GM21381 (cell line): ENCODE data around the gene ADAMTS8.

ENCODE experiments used
- ATAC-seq: cut with Tn5 transposase; IDR thresholded peaks from one replicate; pipeline ENCODE4 v1.9.1; 2021; ENCODE audit warnings: mild to moderate bottlenecking, moderate library complexity; ENCODE audit not compliant: unreplicated experiment

Gene ADAMTS8

GRCh38 chr11:130464291-130464812, 35.9 kb upstream of the ADAMTS8 start:
- ATAC-seq = no peak

- no peak for ATAC-seq
Measured at GRCh38 chr11:130462931-130463330, 34.5 kb upstream of the ADAMTS8 start.

- no peak for ATAC-seq
Measured at GRCh38 chr11:130462101-130462885, 33.9 kb upstream of the ADAMTS8 start.

GRCh38 chr11:130459521-130459920, 31.1 kb upstream of the ADAMTS8 start:
- no peak for ATAC-seq

GRCh38 chr11:130458410-130458729, 30.0 kb upstream of the ADAMTS8 start:
- no peak for ATAC-seq

GRCh38 chr11:130457623-130458409, 29.4 kb upstream of the ADAMTS8 start:
- ATAC-seq = no peak

- ATAC-seq = no peak
Measured at GRCh38 chr11:130456286-130456685, 27.9 kb upstream of the ADAMTS8 start.

- no peak for ATAC-seq
Measured at GRCh38 chr11:130455483-130456127, 27.2 kb upstream of the ADAMTS8 start.

GRCh38 chr11:130454491-130455252, 26.3 kb upstream of the ADAMTS8 start:
- no peak for ATAC-seq

- no peak for ATAC-seq
Measured at GRCh38 chr11:130452940-130453339, 24.5 kb upstream of the ADAMTS8 start.

GRCh38 chr11:130452176-130452575, 23.8 kb upstream of the ADAMTS8 start:
- ATAC-seq = no peak

- no peak for ATAC-seq
Measured at GRCh38 chr11:130451231-130452019, 23.0 kb upstream of the ADAMTS8 start.

- ATAC-seq = no peak
Measured at GRCh38 chr11:130449996-130450769, 21.8 kb upstream of the ADAMTS8 start.

- no peak for ATAC-seq
Measured at GRCh38 chr11:130449310-130449990, 21.0 kb upstream of the ADAMTS8 start.

- no peak for ATAC-seq
Measured at GRCh38 chr11:130448416-130449309, 20.3 kb upstream of the ADAMTS8 start, which contains the start of gene ADAMTS15. TSS of gene ADAMTS15 (plus strand) at chr11:130448645. CDS start at chr11:130448974, 329 bp downstream.

GRCh38 chr11:130448039-130448415, 19.6 kb upstream of the ADAMTS8 start:
- no peak for ATAC-seq

- ATAC-seq = no peak
Measured at GRCh38 chr11:130445788-130446187, 17.4 kb upstream of the ADAMTS8 start.

GRCh38 chr11:130442737-130443136, 14.3 kb upstream of the ADAMTS8 start:
- ATAC-seq = no peak
